ENCODE results near the gene DDX51.

DDX51 gene

DNA sequence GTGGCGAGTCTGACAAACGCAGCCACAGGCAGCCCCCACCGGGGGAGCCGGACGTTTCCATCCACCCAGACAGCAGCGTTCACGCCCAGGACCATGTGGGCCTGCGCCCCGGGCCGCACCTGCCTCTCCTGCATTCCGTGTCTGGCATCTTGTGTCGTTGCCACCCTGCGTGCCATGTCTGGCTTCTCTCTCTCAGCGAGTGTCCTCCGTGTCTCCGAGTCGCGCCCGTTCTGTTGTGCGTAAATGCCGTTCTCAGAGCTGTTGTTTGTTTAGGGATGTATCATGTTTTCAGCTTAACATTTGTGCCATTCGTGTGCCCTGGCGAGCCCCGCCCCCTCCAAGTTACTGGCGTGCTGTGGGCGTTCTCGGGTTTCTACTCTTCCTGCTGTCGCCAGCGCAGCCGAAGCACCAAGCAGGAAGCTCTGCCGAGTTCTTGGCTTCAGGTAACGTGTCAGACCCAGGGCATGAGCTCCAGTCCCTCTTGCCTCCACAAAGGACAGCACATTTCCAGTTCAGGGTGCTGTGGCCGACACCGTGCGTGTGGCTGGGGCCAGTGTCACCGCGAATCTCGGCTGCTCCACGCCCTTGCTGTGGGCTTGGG is 34.8 kb upstream of the DDX51 start:
- no peak for DNase-seq

GRCh38 chr12:132178316-132178715 is 34.2 kb upstream of the DDX51 start:
- no peak for DNase-seq

GRCh38 chr12:132176920-132177551 is 32.9 kb upstream of the DDX51 start:
- DNase-seq = no peak

DNA sequence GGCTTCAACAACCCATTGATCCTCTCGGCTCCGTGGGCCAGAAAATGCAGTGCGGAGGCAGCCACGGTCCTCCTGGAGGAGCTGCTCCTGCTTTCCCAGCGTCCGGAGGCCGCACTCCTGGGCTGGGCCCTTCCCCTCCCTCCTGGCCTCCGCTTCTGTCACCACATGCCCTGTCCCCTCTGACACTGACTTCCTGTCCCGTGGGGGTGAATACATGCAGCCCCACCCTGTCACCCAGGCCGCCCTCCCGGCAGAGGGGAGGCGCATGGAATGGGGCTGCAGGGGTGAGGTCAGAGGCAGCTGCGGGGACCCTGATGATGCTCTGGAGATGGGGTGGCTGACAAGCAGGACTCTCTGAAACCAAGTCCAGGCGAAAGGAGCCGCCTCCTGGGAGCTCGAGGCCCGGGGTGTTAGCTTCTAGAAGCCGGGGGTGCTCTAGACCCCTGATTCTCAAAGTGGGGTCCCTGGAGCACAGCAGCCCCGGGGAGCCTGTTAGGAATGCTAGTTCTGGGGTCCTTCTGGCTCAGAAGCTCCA is 32.3 kb upstream of the DDX51 start:
- DNase-seq = no peak

DNA sequence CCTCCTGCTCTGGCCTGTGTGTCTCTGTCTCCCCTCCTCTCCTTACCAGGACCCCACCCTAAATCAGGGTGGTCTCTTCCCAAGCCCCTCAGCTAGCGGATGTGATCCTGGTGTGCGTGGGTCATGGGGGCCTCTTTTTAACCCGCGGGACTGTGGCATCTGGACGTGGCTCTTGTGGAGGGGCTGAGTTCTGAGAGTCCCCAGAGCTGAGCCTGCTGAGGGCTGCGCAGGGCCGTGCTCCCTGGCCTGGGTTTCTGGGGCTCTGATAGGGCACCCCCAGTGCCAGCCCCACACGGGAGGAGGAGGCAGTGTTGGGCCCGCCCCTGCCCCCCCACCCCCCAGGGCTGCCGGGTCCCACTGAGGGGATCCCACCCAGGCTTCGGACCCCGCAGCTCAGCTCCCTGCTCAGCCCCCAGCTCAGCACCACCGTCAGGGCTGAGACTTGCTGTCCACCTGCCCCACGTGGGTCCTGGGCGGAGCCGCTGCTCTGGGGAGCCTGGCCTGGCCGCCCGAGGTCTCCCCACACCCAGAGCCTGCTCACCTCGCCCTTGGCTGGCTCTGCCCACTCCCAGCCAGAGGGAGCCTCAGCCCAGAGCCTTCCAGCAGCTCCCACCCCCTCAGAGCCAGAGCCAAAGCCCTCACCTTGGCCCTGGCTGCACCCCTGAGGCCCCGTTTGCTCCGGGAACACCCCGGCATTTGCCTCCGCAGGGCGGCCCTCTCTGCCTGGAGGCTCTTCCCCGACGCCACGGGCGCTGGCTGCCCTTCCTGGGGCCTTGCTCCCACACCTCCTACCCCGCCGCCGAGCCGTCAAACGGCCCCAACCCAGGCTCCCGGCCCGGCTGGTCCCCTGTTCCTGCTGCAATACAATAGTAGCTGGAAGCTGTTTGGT is 31.6 kb upstream of the DDX51 start:
- DNase-seq = no peak

DNA sequence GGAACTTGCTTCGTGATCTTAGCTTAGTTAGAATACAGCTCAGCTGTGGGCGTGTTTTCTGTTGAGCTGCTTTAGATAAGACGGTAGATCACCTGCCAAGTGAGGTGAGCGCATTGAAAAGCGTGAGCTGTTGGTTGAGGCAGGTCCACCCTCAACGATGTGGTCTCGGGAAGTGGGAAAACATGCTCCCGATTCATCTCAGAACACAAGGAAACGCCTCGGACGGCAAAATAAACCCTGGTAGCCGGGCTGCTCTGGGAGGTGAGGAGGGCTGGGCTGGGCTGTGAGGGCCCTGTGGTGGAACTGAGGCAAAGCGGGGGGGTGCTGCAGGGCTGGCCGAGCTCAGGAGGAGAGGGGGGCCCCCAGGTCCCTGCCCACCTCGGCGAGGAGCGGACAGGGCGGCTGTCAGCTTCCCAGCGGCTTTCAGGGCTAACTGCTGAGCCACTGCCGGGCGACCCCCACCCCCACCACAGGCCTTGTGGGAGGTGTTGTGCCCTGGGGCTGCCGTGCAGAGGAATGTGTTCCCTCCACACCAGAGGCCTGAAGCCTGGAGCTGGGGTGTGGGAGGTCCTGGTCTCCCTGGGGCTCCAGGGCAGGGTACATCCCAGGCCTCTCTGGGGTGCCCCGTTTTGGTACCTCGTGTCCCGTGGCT is 30.8 kb upstream of the DDX51 start:
- no peak for DNase-seq

GRCh38 chr12:132174015-132174838 is 30.1 kb upstream of the DDX51 start:
- DNase-seq = no peak

- DNase-seq = no peak
Measured at GRCh38 chr12:132173135-132174014, 29.3 kb upstream of the DDX51 start.

DNA sequence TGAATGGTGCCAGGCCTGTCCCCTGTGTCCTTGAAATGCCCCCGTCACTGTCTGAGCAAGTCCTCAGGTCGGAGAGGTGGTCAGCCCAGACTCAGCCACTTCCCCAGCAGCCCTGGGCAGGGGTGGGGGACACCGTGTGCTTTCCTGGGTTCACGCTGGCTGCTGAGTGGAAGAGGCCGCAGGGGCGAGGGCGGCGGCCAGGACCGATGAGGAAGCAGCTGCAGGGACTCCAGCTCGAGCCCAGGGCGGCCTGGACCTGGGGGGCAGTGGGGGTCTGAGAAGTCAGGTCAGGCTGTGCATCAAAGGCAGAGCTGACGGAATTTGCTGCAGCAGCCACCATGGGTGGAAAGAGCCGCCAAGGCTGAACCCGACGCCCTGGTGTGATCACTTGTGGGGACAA is 28.5 kb upstream of the DDX51 start:
- DNase-seq = no peak

- DNase-seq = no peak
Measured at GRCh38 chr12:132171968-132172521, 27.9 kb upstream of the DDX51 start.

- no peak for DNase-seq
Measured at GRCh38 chr12:132171293-132171967, 27.3 kb upstream of the DDX51 start.

DNA sequence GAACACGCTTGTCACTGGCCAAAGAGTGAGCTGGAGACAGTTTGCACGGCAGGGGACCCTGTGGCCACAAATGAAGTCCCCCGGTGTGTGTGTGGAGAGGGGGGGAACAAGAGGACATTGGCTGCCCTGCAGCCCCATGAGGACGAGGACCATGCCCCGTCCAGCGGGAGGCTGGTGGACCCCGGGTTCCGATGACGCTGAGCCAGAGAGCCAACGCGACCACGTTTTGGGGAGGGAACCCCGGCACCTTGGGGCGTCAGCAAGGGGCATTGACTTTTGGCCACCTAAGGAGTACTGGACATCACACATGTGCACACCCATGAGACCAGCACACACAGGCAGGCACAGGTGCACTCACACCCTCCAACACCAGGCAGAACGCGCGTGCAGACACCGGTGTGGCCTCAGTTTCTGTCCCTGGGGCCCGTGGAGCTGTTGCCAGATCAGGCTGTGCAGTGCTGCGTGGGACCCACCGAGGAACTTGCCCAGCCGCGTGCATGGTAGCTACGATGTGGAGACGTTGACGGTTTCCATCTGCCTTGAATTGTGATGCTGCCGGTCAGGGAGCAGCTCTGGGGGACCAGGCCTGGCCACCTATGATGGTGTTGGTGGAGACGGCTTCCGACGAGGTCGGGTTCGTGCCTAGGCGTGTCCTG is 26.6 kb upstream of the DDX51 start:
- no peak for DNase-seq

DNA sequence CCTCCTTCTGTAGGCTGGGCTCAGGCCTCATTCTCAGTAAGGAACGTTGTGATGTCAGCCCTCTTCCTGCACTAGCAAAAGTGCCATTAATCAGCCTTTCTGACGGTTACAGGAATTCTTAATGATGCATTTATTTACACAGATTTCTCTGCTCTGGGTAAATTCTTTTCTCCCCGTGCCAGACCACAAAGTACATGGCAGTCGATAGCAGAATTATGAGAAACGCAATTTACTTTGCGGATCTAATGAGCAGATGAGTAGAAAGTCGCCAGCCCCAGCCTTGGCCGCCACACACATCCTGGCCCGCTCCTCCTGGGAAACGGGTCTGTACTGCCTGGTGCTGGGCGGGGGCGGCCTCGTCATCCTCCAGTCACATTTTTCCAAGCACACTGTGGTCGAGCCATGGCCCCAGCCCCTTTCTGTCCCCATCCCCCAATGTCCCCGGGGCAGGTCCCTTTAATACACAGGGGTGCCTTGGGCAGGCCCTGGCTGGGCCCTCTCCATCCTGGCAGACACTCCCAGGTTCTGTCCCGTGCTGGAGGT is 26.0 kb upstream of the DDX51 start:
- peak; percentile 56 for DNase-seq

DNA sequence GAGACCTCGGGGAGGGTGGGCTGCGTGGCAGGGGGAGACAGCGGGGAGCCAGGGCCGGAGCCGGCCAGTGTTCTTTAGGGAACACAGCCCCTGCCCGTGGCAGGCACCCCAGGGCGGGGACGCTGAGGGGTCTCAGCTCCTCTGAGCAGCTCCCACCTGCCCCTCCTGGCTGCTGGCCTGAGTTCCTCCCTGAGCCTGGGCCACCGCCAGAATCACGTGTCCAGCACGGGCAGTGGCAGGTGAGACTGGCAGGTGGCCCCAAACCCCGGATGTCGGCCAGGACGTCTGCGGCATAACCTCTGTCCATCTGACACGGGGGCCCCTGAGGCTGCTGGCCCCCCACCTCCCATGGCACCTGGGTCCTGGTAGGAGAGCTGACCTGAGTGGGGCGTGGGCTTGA is 25.3 kb upstream of the DDX51 start:
- DNase-seq = no peak

- no peak for DNase-seq
Measured at GRCh38 chr12:132168311-132169031, 24.4 kb upstream of the DDX51 start.

GRCh38 chr12:132167611-132168310 is 23.6 kb upstream of the DDX51 start:
- no peak for DNase-seq

DNA sequence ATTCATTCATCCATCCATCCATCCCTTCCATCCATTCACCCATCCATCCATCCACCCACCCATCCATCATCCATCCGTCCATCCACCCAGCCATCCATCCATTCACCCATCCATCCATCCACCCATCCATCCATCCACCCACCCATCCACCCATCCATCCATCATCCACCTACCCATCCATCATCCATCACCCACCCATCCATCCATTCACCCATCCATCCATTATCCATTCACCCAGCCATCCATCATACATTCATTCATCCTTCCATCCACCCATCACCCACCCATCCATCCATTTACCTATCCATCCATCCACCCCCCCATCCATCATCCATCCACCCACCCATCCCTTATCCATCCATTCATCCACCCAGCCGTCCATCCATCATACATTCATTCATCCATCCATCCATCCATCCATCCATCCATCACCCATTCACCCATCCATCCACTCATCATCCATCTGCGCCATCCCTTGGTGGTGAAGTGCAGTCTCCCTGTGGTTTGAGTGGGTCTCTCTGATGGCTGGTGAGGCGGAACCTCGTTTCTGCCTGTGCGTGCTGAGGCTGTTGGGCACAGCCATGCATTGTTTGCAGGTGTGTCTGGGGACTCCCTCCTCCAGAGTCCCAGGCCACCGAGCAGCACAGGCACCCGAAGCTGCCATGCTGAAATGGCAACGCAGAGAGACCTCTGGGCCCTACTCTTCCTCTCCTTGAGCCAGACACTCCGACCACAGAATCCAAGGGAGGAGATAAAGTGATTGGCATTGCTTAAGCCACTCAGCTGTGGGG is 22.9 kb upstream of the DDX51 start:
- no peak for DNase-seq
